ENCODE data around the gene SNX15.

DNA sequence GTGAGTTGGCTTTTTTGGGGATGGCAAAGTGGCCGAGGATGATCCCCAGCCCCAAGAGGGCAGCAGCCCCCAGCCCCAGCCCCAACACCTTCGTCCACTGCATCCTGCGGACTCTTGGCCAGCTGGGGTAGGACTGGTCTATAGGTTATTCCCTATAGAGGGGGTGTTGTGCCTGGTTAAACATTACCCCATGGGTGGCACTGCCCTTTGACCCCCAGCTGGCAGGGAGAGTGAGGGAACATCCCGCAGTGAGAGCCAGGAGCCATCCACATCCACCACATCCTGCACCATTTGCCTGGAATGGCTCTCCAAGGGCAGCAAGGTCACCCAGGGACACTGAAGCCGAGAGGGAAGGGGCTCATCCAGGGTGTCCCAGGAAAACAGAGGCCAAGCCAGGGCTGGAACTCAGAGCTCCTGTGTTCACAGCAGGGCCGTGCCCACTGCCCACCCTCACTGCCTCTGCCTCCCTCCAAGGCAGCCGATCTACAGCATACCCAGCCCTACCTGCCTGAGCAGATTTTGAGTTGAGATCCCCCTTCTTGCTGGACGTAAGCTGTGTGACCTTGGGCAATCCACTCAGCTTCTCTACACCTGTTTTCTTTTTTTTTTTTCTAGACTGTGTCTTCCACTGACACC lies 31.3 kb downstream of the SNX15 start, which contains the start of gene NAALADL1:
- TF ChIP-seq, protein P1, sequence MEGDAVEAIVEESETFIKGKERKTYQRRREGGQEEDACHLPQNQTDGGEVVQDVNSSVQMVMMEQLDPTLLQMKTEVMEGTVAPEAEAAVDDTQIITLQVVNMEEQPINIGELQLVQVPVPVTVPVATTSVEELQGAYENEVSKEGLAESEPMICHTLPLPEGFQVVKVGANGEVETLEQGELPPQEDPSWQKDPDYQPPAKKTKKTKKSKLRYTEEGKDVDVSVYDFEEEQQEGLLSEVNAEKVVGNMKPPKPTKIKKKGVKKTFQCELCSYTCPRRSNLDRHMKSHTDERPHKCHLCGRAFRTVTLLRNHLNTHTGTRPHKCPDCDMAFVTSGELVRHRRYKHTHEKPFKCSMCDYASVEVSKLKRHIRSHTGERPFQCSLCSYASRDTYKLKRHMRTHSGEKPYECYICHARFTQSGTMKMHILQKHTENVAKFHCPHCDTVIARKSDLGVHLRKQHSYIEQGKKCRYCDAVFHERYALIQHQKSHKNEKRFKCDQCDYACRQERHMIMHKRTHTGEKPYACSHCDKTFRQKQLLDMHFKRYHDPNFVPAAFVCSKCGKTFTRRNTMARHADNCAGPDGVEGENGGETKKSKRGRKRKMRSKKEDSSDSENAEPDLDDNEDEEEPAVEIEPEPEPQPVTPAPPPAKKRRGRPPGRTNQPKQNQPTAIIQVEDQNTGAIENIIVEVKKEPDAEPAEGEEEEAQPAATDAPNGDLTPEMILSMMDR (IDR thresholded peaks at IDR 0.05): no peak
- no peak for TF ChIP-seq EZH2 (IDR thresholded peaks at IDR 0.05; ENCODE audit: borderline replicate concordance, insufficient read depth, low read depth, low read length, poor library complexity, severe bottlenecking)

Data from B cell (primary cell).